Activated CD4-positive, alpha-beta T cell treated with anti-CD3 and anti-CD28 coated beads, Interleukin-2, amount 50 U/mL, for 4 hours (primary cell): ENCODE results near the gene GPR50.
A peak's percentile ranks its signal among the peaks of the same experiment; 100 is the strongest.

ENCODE experiments used
- DNase-seq, 2 experiments: peaks; one replicate each; pipeline ENCODE4 v3.0.0-alpha.2; 2020

GPR50 gene

GRCh38 chrX:151176231-151176750 lies at the start of gene GPR50:
GPR50 (plus strand) TSS chrX:151176584; CDS start chrX:151176722, 138 bp downstream.
- DNase-seq: no peak

GRCh38 chrX:151132531-151132930 lies 43.9 kb upstream of the GPR50 start:
- DNase-seq: no peak

- DNase-seq: peak; percentile 5
Measured at GRCh38 chrX:151151665-151152267, 24.6 kb upstream of the GPR50 start.

GRCh38 chrX:151153086-151153485 lies 23.3 kb upstream of the GPR50 start:
- DNase-seq: no peak

GRCh38 chrX:151153667-151154066 lies 22.7 kb upstream of the GPR50 start:
- DNase-seq: no peak

DNA sequence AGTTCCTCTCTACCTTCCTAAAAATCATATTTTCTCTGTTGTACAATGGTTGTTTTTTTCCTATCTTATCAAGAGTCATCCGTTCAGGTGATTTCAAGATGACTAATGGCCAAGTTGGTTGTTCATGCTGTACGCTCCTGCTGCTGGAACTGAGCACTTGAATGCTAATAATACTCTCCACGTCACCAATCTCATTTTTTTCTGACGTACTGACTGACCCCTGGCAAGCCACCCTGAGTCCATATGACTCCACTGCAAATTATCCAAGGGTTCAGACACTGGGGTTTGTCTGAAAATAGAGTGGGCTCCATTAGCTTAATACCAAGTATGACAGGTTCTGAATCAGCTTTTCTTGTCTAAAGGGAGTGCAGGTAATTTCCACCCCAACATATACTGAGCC lies 21.1 kb upstream of the GPR50 start:
- no peak for DNase-seq

- no peak for DNase-seq
Measured at GRCh38 chrX:151161690-151162089, 14.7 kb upstream of the GPR50 start.

GRCh38 chrX:151167791-151168345 lies 8.5 kb upstream of the GPR50 start:
- DNase-seq: no peak

DNA sequence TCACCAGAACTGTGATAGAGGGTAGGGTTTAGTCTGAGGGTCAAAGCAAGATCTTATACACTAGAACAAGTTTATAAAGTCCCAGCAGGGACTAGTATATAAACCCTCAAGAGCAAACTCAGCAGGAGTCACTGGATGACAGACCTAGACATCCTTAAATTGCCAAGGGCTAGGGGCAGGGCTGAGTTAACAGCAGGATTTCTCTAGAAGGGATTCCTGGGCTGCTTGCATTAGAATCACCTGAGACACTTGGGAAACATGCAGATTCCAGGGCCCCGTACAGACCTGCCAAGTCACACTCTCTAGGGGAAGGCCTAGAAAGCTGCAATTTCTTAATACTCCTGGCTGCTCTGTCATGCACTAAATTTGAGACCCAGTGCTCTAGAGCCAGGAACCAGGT lies 6.6 kb upstream of the GPR50 start:
- no peak for DNase-seq

GRCh38 chrX:151174581-151175282 lies 1.7 kb upstream of the GPR50 start:
- DNase-seq: no peak

- DNase-seq: no peak
Measured at GRCh38 chrX:151175283-151176062, 911 bp upstream of the GPR50 start.

- no peak for DNase-seq
Measured at GRCh38 chrX:151177141-151178027, 1.0 kb downstream of the GPR50 start.

DNA sequence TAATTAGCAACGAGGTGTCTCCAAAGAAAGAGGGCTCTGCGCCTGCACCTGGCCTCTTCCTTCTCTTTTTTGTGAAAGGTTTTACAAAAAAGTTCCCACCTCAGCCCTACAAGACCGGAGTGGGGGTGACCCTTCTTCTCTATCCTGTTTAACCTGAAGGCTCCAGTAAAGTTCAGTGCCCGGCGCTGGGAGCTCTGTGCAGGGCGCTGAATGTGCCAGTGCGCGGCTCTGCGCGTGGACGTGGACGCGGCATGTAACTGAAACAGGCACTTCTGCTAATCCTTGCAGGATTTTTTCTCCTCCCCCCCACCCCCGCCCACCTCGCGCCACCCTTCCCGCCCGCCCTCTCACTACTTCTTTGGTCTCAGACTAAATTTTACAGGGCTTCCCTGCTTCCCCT lies 2.4 kb downstream of the GPR50 start:
- DNase-seq: no peak

DNA sequence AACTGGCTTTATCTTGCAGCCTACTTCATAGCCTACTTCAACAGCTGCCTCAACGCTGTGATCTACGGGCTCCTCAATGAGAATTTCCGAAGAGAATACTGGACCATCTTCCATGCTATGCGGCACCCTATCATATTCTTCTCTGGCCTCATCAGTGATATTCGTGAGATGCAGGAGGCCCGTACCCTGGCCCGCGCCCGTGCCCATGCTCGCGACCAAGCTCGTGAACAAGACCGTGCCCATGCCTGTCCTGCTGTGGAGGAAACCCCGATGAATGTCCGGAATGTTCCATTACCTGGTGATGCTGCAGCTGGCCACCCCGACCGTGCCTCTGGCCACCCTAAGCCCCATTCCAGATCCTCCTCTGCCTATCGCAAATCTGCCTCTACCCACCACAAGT lies 4.0 kb downstream of the GPR50 start:
- no peak for DNase-seq

GRCh38 chrX:151181088-151181487 lies 4.7 kb downstream of the GPR50 start:
- DNase-seq: no peak

DNA sequence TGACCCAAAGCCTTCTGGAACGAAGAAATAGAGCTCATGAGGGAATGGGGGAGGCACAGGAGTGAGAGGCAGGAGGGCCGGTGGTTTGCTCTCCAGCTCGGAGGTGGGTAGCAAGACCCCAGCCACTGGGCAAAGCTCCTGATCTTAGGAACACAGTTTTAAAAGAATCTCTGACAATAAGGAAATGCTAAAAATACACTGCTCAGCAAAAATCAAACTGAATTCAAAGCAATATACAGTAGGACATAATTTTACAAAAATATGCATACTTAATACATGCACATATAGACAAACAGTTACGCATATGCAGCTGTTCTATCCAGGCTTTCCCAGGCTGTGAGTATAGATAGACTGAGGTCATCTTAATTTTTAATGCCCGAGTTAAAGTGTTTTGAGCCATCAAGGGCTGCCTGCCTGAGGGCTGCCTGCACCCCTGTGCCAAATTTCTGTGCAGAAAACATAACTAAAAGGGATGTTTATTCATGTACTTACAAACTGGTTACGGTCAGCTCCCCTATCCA lies 6.9 kb downstream of the GPR50 start:
- DNase-seq: no peak

DNA sequence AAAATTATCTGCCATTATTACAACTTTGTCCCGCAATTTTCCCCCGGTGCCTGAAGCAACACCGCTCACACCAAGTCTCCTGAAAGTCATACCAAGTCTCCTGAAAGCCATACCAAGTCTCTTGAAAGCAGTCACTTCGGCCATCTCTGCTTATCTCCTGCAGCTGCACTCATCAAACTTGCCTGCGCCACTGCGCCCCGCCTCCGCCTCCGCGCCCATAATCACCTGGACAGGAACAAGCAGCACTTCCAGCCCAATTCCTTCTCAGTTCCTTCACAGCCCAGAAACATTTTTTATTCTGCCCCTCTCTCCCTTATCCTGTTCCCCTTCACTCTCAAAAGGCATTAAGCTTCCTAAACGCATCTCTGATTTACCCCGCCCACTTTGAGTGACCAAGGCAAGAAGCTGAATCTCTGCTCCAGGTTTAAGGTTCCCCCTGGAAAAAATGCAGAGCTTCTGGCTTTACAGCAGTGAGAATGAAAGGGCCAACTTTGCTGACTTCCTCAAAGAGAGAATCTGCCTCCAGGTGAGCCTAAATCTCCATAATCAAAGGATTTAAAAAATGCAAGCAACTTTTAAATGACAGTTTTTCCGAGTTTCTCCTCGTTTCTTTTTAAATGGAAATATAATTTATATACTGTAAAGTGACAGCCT lies 7.7 kb downstream of the GPR50 start:
- DNase-seq: no peak

DNA sequence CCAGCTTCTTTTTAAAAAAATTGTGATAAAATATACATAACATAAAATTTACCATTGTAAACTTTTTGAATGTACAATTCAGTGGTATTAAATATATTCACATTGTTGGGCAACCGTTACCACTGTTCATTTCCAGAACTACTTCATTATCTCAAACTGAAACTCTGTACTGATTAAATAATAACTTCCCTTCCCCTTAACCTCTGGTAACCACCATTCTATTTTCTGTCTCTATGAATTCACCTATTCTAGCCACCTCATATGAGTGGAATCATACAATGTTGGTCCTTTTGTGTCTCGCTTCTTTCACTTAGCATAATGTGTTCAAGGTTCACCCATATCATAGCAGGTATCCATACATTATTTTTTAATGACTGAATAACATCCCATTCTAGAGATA lies 8.3 kb downstream of the GPR50 start:
- DNase-seq: no peak

- no peak for DNase-seq
Measured at GRCh38 chrX:151206871-151207270, 30.5 kb downstream of the GPR50 start.

GRCh38 chrX:151225843-151226242 lies 49.5 kb downstream of the GPR50 start:
- no peak for DNase-seq

- no peak for DNase-seq
Measured at GRCh38 chrX:151226941-151227340, 50.6 kb downstream of the GPR50 start.

- no peak for DNase-seq
Measured at GRCh38 chrX:151227627-151228026, 51.2 kb downstream of the GPR50 start.
